HUES48 (cell line): Measurements from ENCODE around the gene HOXB4.

Experiments
- H3K27ac ChIP-seq: one replicate; pipeline ENCODE4 v1.7.0; 2013; ENCODE audit warnings: low read depth, low read length, inconsistent platforms
- H3K27me3 ChIP-seq: 2 replicates; pipeline ENCODE4 v1.6.1; 2013; ENCODE audit warnings: mild to moderate bottlenecking, low read length; ENCODE audit not compliant: control insufficient read depth, insufficient read depth
- H3K36me3 ChIP-seq: 2 replicates; pipeline ENCODE4 v1.6.1; 2013; ENCODE audit warnings: low read length; ENCODE audit not compliant: control insufficient read depth, insufficient read depth
- H3K4me1 ChIP-seq: 2 replicates; pipeline ENCODE4 v1.6.1; 2013; ENCODE audit warnings: mild to moderate bottlenecking, low read length; ENCODE audit not compliant: control insufficient read depth, insufficient read depth
- H3K4me3 ChIP-seq: 2 replicates; pipeline ENCODE4 v1.5.1; 2013; ENCODE audit warnings: mild to moderate bottlenecking, low read depth, low read length
- H3K9ac ChIP-seq: 2 replicates; pipeline ENCODE4 v1.6.1; 2013; ENCODE audit warnings: mild to moderate bottlenecking, low read depth, low read length, moderate library complexity
- H3K9me3 ChIP-seq: 2 replicates; pipeline ENCODE4 v1.6.1; 2013; ENCODE audit warnings: low read length; ENCODE audit not compliant: control insufficient read depth, insufficient read depth

The HOXB4 gene

GRCh38 chr17:48597778-48598631, 19.9 kb upstream of the HOXB4 start:
- Histone ChIP-seq H3K9ac (no peak overlapping the region), H3K27me3 (peaks cover 100% of the 10 kb centered on the region), H3K36me3 (no peaks in the 10 kb centered on the region), H3K4me3 (no peak overlapping the region), H3K9me3 (no peaks in the 10 kb centered on the region), H3K27ac (no peak overlapping the region), H3K4me1 (peaks cover 9% of the 10 kb centered on the region)

- H3K9ac ChIP-seq: no peak overlapping the region
- no peaks in the 10 kb centered on the region for H3K36me3 ChIP-seq
- H3K4me3 ChIP-seq: no peak overlapping the region
- peaks cover 100% of the 10 kb centered on the region for H3K27me3 ChIP-seq
- H3K9me3 ChIP-seq: no peaks in the 10 kb centered on the region
- H3K27ac ChIP-seq: no peak overlapping the region
- peaks cover 9% of the 10 kb centered on the region for H3K4me1 ChIP-seq
Measured at GRCh38 chr17:48597528-48597777, 19.3 kb upstream of the HOXB4 start.

- Histone ChIP-seq H3K27me3 (peaks cover 100% of the 10 kb centered on the region), H3K9me3 (no peaks in the 10 kb centered on the region), H3K36me3 (no peaks in the 10 kb centered on the region), H3K4me1 (peaks cover 9% of the 10 kb centered on the region), H3K27ac (no peak overlapping the region), H3K9ac (no peak overlapping the region), H3K4me3 (no peak overlapping the region)
Measured at GRCh38 chr17:48596735-48597527, 18.8 kb upstream of the HOXB4 start.

GRCh38 chr17:48596000-48596734, 18.0 kb upstream of the HOXB4 start:
- Histone ChIP-seq H3K27me3 (peaks cover 100% of the 10 kb centered on the region), H3K4me3 (no peak overlapping the region)

GRCh38 chr17:48595278-48595999, 17.3 kb upstream of the HOXB4 start:
- H3K9ac ChIP-seq: no peak overlapping the region
- H3K4me1 ChIP-seq: peaks cover 9% of the 10 kb centered on the region
- H3K27me3 ChIP-seq: peaks cover 100% of the 10 kb centered on the region
- no peaks in the 10 kb centered on the region for H3K36me3 ChIP-seq
- H3K27ac ChIP-seq: no peak overlapping the region
- H3K9me3 ChIP-seq: no peaks in the 10 kb centered on the region
- no peak overlapping the region for H3K4me3 ChIP-seq

More at GRCh38 chr17:48596000-48596734, 18.0 kb upstream of the HOXB4 start:
- no peak overlapping the region for H3K9ac ChIP-seq
- H3K36me3 ChIP-seq: no peaks in the 10 kb centered on the region
- peaks cover 9% of the 10 kb centered on the region for H3K4me1 ChIP-seq
- no peak overlapping the region for H3K27ac ChIP-seq
- H3K9me3 ChIP-seq: no peaks in the 10 kb centered on the region

- Histone ChIP-seq H3K27ac (no peak overlapping the region), H3K4me1 (peaks cover 9% of the 10 kb centered on the region), H3K9ac (no peak overlapping the region), H3K4me3 (no peak overlapping the region), H3K27me3 (peaks cover 100% of the 10 kb centered on the region), H3K36me3 (no peaks in the 10 kb centered on the region), H3K9me3 (no peaks in the 10 kb centered on the region)
Measured at GRCh38 chr17:48594538-48595277, 16.6 kb upstream of the HOXB4 start.

GRCh38 chr17:48593840-48594537, 15.8 kb upstream of the HOXB4 start:
- Histone ChIP-seq H3K9ac (no peak overlapping the region), H3K27ac (no peak overlapping the region), H3K4me3 (no peak overlapping the region), H3K9me3 (no peaks in the 10 kb centered on the region), H3K36me3 (no peaks in the 10 kb centered on the region), H3K4me1 (peaks cover 9% of the 10 kb centered on the region), H3K27me3 (peaks cover 100% of the 10 kb centered on the region)

GRCh38 chr17:48593126-48593829, 15.1 kb upstream of the HOXB4 start, which contains the start of gene HOXB5:
Gene HOXB5, minus strand, starts transcription at chr17:48593779. Its CDS starts 97 bp downstream, at chr17:48593682.
- no peak within 1 kb of the TSS for H3K9ac ChIP-seq
- peaks cover 9% of the 10 kb centered on the region for H3K4me1 ChIP-seq
- peaks cover 100% of the 10 kb centered on the region for H3K27me3 ChIP-seq
- no peak within 1 kb of the TSS for H3K4me3 ChIP-seq
- no peaks in the 10 kb centered on the region for H3K36me3 ChIP-seq
- H3K27ac ChIP-seq: no peak within 1 kb of the TSS
- no peaks in the 10 kb centered on the region for H3K9me3 ChIP-seq

GRCh38 chr17:48592577-48592976, 14.4 kb upstream of the HOXB4 start:
- no peaks in the 10 kb centered on the region for H3K36me3 ChIP-seq
- H3K4me1 ChIP-seq: peaks cover 9% of the 10 kb centered on the region
- peaks cover 100% of the 10 kb centered on the region for H3K27me3 ChIP-seq
- H3K27ac ChIP-seq: no peak overlapping the region
- no peaks in the 10 kb centered on the region for H3K9me3 ChIP-seq
- H3K4me3 ChIP-seq: no peak overlapping the region
- no peak overlapping the region for H3K9ac ChIP-seq
